WTC11 (cell line): ENCODE results near the gene TSHZ1.

Experiments
- ATF2 ChIP-seq: sonication (generic); formaldehyde crosslinking; IDR thresholded peaks from 2 replicates; pipeline ENCODE4 v1.8.1; 2022; ENCODE audit warnings: low read depth, missing genetic modification reagents, borderline replicate concordance
- ATF3 ChIP-seq: sonication (generic); formaldehyde crosslinking; conservative IDR thresholded peaks from 2 replicates; pipeline ENCODE4 v1.8.1; 2022; ENCODE audit warnings: mild to moderate bottlenecking, missing genetic modification reagents
- JUN ChIP-seq: sonication (generic); formaldehyde crosslinking; IDR thresholded peaks from 2 replicates; pipeline ENCODE4 v1.8.0; 2023; ENCODE audit warnings: mild to moderate bottlenecking, missing genetic modification reagents
- NR1H2 ChIP-seq: sonication (generic); formaldehyde crosslinking; IDR thresholded peaks from 2 replicates; pipeline ENCODE4 v1.9.0; 2021; ENCODE audit warnings: mild to moderate bottlenecking, moderate library complexity, missing genetic modification reagents
- TEAD1 ChIP-seq: sonication (generic); formaldehyde crosslinking; IDR thresholded peaks from 2 replicates; pipeline ENCODE4 v1.8.0; 2022; ENCODE audit warnings: mild to moderate bottlenecking, missing genetic modification reagents
- TF ChIP-seq, protein P1 (sequence below): fragments of 200-600 bp; IDR thresholded peaks from 2 replicates; pipeline ENCODE4 v1.8.0; 2022; ENCODE audit warnings: antibody characterized with exemption

- TF ChIP-seq JUN (CRISPR knock-in tag): no peak
- TF ChIP-seq, protein P1, sequence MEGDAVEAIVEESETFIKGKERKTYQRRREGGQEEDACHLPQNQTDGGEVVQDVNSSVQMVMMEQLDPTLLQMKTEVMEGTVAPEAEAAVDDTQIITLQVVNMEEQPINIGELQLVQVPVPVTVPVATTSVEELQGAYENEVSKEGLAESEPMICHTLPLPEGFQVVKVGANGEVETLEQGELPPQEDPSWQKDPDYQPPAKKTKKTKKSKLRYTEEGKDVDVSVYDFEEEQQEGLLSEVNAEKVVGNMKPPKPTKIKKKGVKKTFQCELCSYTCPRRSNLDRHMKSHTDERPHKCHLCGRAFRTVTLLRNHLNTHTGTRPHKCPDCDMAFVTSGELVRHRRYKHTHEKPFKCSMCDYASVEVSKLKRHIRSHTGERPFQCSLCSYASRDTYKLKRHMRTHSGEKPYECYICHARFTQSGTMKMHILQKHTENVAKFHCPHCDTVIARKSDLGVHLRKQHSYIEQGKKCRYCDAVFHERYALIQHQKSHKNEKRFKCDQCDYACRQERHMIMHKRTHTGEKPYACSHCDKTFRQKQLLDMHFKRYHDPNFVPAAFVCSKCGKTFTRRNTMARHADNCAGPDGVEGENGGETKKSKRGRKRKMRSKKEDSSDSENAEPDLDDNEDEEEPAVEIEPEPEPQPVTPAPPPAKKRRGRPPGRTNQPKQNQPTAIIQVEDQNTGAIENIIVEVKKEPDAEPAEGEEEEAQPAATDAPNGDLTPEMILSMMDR: no peak
- no peak for TF ChIP-seq ATF3
- TF ChIP-seq NR1H2 (CRISPR knock-in tag): no peak
- no peak for TF ChIP-seq ATF2 (CRISPR knock-in tag)
- no peak for TF ChIP-seq TEAD1 (CRISPR knock-in tag)
These were observed 110.8 kb downstream of the TSHZ1 start for GRCh38 chr18:75321431-75321830.
